HEK293 (cell line): ENCODE measurements around the gene ERBIN.

Source experiments
- CTCF ChIA-PET: fragments of 350-600 bp; formaldehyde crosslinking; extraction: SDS; loops from one replicate; lab custom pipeline; 2021; ENCODE audit warnings: antibody characterized with exemption; lab: Yijun Ruan, JAX
- POLR2A ChIA-PET: fragments of 300-600 bp; formaldehyde crosslinking; extraction: SDS; loops from one replicate; lab custom pipeline; 2020; ENCODE audit warnings: antibody characterized with exemption, inconsistent platforms; lab: Yijun Ruan, JAX
- H3K27ac ChIP-seq: fragments of 200-500 bp; sonication (Bioruptor generic); 2 replicates; pipeline ENCODE4 v1.5.1; 2014; ENCODE audit warnings: low read depth, low read length, control low read depth, inconsistent platforms; ENCODE audit errors: extremely low read depth
- H3K36me3 ChIP-seq, 2 experiments: fragments of 200-500 bp in 1 of 2; sonication (Bioruptor generic) in 1 of 2; 1 replicate in 1 of 2; 2 replicates in 1 of 2; pipeline ENCODE4 v1.5.1; 2014 to 2017; ENCODE audit warnings: inconsistent platforms in 2 of 2, low read length in 2 of 2; ENCODE audit not compliant: control insufficient read depth in 2 of 2, insufficient read depth in 1 of 2
- H3K4me1 ChIP-seq: fragments of 200-500 bp; sonication (Bioruptor generic); 2 replicates; pipeline ENCODE4 v1.5.1; 2014; ENCODE audit warnings: mild to moderate bottlenecking, low read length, inconsistent platforms; ENCODE audit not compliant: control insufficient read depth, insufficient read depth
- H3K4me3 ChIP-seq: 2 replicates; pipeline ENCODE4 v1.5.1; 2011; ENCODE audit warnings: low read depth, mild to moderate bottlenecking, control low read depth, low read length, moderate library complexity
- H3K9me3 ChIP-seq: fragments of 200-500 bp; sonication (Bioruptor generic); 2 replicates; pipeline ENCODE4 v1.5.1; 2014; ENCODE audit warnings: low read depth, low read length, inconsistent platforms; ENCODE audit not compliant: control insufficient read depth, insufficient read depth
- GFI1B ChIP-seq: fragments of 450-650 bp; formaldehyde crosslinking; IDR thresholded peaks from 2 replicates; pipeline ENCODE4 v1.5.1; 2016; ENCODE audit warnings: missing biosample characterization, missing genetic modification characterization
- GLI2 ChIP-seq: fragments of 450-650 bp; formaldehyde crosslinking; IDR thresholded peaks from 2 replicates; pipeline ENCODE4; 2017; ENCODE audit warnings: missing biosample characterization, missing genetic modification characterization, low read depth, borderline replicate concordance
- KLF10 ChIP-seq: fragments of 450-650 bp; IDR thresholded peaks from 2 replicates; pipeline ENCODE4 v1.5.1; 2018; ENCODE audit warnings: missing biosample characterization, mild to moderate bottlenecking, missing genetic modification characterization
- KLF8 ChIP-seq: fragments of 450-650 bp; formaldehyde crosslinking; IDR thresholded peaks from 2 replicates; pipeline ENCODE4 v1.5.1; 2016; ENCODE audit warnings: missing biosample characterization, missing genetic modification characterization
- MEIS1 ChIP-seq: sonication (generic); formaldehyde crosslinking; IDR thresholded peaks from 2 replicates; pipeline ENCODE4 v1.8.1; 2022; ENCODE audit warnings: missing genetic modification reagents, mild to moderate bottlenecking, borderline replicate concordance
- PRDM10 ChIP-seq: fragments of 450-650 bp; formaldehyde crosslinking; IDR thresholded peaks from 2 replicates; pipeline ENCODE4 v1.5.1; 2016; ENCODE audit warnings: missing biosample characterization, missing genetic modification characterization
- SCRT2 ChIP-seq: fragments of 450-650 bp; formaldehyde crosslinking; IDR thresholded peaks from 2 replicates; pipeline ENCODE4 v1.5.1; 2016; ENCODE audit warnings: missing biosample characterization, missing genetic modification characterization
- ZBTB20 ChIP-seq: fragments of 450-650 bp; formaldehyde crosslinking; IDR thresholded peaks from 2 replicates; pipeline ENCODE4 v1.5.1; 2016; ENCODE audit warnings: missing biosample characterization, missing genetic modification characterization
- ZEB2 ChIP-seq: fragments of 450-650 bp; formaldehyde crosslinking; IDR thresholded peaks from 2 replicates; pipeline ENCODE4 v1.5.1; 2016; ENCODE audit warnings: missing biosample characterization, missing genetic modification characterization
- ZNF121 ChIP-seq: fragments of 450-650 bp; formaldehyde crosslinking; IDR thresholded peaks from 2 replicates; pipeline ENCODE4 v1.5.1; 2016; ENCODE audit warnings: missing biosample characterization, missing genetic modification characterization
- ZNF148 ChIP-seq: fragments of 450-650 bp; formaldehyde crosslinking; IDR thresholded peaks from 2 replicates; pipeline ENCODE4 v1.5.0; 2017; ENCODE audit warnings: missing biosample characterization, missing genetic modification characterization, borderline replicate concordance
- ZNF184 ChIP-seq: fragments of 450-650 bp; IDR thresholded peaks from 2 replicates; pipeline ENCODE4 v1.5.1; 2018; ENCODE audit warnings: missing biosample characterization, mild to moderate bottlenecking, missing genetic modification characterization
- ZNF302 ChIP-seq: fragments of 450-650 bp; formaldehyde crosslinking; IDR thresholded peaks from 2 replicates; pipeline ENCODE4 v1.5.1; 2016; ENCODE audit warnings: missing biosample characterization, missing genetic modification characterization, low read depth
- ZNF311 ChIP-seq: fragments of 450-650 bp; formaldehyde crosslinking; IDR thresholded peaks from 2 replicates; pipeline ENCODE4 v1.5.1; 2017; ENCODE audit warnings: missing biosample characterization, missing genetic modification characterization, borderline replicate concordance
- ZNF391 ChIP-seq: fragments of 450-650 bp; formaldehyde crosslinking; IDR thresholded peaks from 2 replicates; pipeline ENCODE4 v1.5.1; 2016; ENCODE audit warnings: low read depth, missing biosample characterization, missing genetic modification characterization, borderline replicate concordance
- ZNF510 ChIP-seq: fragments of 450-650 bp; formaldehyde crosslinking; IDR thresholded peaks from 2 replicates; pipeline ENCODE4 v1.5.1; 2018; ENCODE audit warnings: mild to moderate bottlenecking, missing genetic modification characterization, missing biosample characterization; ENCODE audit not compliant: insufficient replicate concordance
- ZNF530 ChIP-seq: fragments of 450-650 bp; formaldehyde crosslinking; IDR thresholded peaks from 2 replicates; pipeline ENCODE4 v1.5.1; 2016; ENCODE audit warnings: low read depth, missing biosample characterization, missing genetic modification characterization
- ZNF580 ChIP-seq: fragments of 450-650 bp; formaldehyde crosslinking; IDR thresholded peaks from 2 replicates; pipeline ENCODE4 v1.5.1; 2016; ENCODE audit warnings: missing biosample characterization, missing genetic modification characterization
- ZNF600 ChIP-seq: fragments of 450-650 bp; formaldehyde crosslinking; IDR thresholded peaks from 2 replicates; pipeline ENCODE4 v1.5.1; 2016; ENCODE audit warnings: missing biosample characterization, missing genetic modification characterization
- ZNF658 ChIP-seq: fragments of 450-650 bp; formaldehyde crosslinking; IDR thresholded peaks from 2 replicates; pipeline ENCODE4; 2016; ENCODE audit warnings: missing biosample characterization, missing genetic modification characterization
- ZNF707 ChIP-seq: fragments of 450-650 bp; formaldehyde crosslinking; IDR thresholded peaks from 2 replicates; pipeline ENCODE4 v1.5.1; 2016; ENCODE audit warnings: missing biosample characterization, missing genetic modification characterization
- ZSCAN23 ChIP-seq: fragments of 450-650 bp; formaldehyde crosslinking; IDR thresholded peaks from 2 replicates; pipeline ENCODE4 v1.5.1; 2016; ENCODE audit warnings: missing biosample characterization, missing genetic modification characterization

The ERBIN gene

GRCh38 chr5:66122379-66123034 lies 196.1 kb downstream of the ERBIN start:
- TF ChIP-seq ZNF510 (tag by site-specific recombination), result no peak
- no peak for TF ChIP-seq ZNF121 (tag by site-specific recombination)
- TF ChIP-seq ZNF311 (tag by site-specific recombination), result no peak
- no peak for TF ChIP-seq ZNF707 (tag by site-specific recombination)
- no peak for TF ChIP-seq ZEB2 (tag by site-specific recombination)
- peak; percentile 29; the same call in 1 of the 2 replicates for TF ChIP-seq SCRT2 (tag by site-specific recombination)
- POLR2A ChIA-PET, result interaction anchor here (1.2 kb wide), 1 partner anchor 18 kb away, joined by 3 read pairs; no protein-coding TSS in a partner anchor

GRCh38 chr5:66129144-66129543 lies 202.8 kb downstream of the ERBIN start:
- Histone ChIP-seq H3K36me3 (no peaks in the 10 kb centered on the region), H3K9me3 (no peaks in the 10 kb centered on the region), H3K4me1 (no peaks in the 10 kb centered on the region), H3K4me3 (no peak overlapping the region), H3K27ac (no peak overlapping the region)
- ChIA-PET POLR2A (no interaction called here), CTCF (no interaction called here)
- TF ChIP-seq KLF8 (tag by site-specific recombination) (no peak), ZSCAN23 (tag by site-specific recombination) (no peak), ZNF580 (no peak), ZNF600 (tag by site-specific recombination) (no peak), ZNF530 (tag by site-specific recombination) (no peak), GFI1B (tag by site-specific recombination) (no peak), ZNF658 (tag by site-specific recombination) (no peak), SCRT2 (tag by site-specific recombination) (no peak), ZNF391 (tag by site-specific recombination) (no peak), ZNF302 (tag by site-specific recombination) (no peak), ZNF184 (no peak), GLI2 (tag by site-specific recombination) (no peak), PRDM10 (tag by site-specific recombination) (no peak), MEIS1 (CRISPR knock-in tag) (no peak), ZBTB20 (tag by site-specific recombination) (no peak), KLF10 (tag by site-specific recombination) (no peak), ZNF148 (tag by site-specific recombination) (no peak)

More at GRCh38 chr5:66122379-66123034, 196.1 kb downstream of the ERBIN start:
- CTCF ChIA-PET, result no interaction called here
- H3K36me3 ChIP-seq, result no peaks in the 10 kb centered on the region
- H3K4me3 ChIP-seq, result no peak overlapping the region
- H3K4me1 ChIP-seq, result no peaks in the 10 kb centered on the region
- H3K27ac ChIP-seq, result no peak overlapping the region
- no peaks in the 10 kb centered on the region for H3K9me3 ChIP-seq
